SK-N-SH (cell line): ENCODE data around the gene UBN2.

Experiments used
- CHD2 ChIP-seq: fragments of 150-350 bp; IDR thresholded peaks from 2 replicates; pipeline ENCODE4 v1.6.1; 2018; ENCODE audit warnings: low read length; ENCODE audit not compliant: partially characterized antibody
- EP300 ChIP-seq, 2 experiments: IDR thresholded peaks; 2 replicates each; pipeline versions ENCODE4 v1.4.0 to v1.6.1; 2012; ENCODE audit warnings: borderline replicate concordance in 1 of 2, low read depth in 1 of 2, low read length in 1 of 2
- EZH2phosphoT487 ChIP-seq: fragments of 200-600 bp; sonication (generic); IDR thresholded peaks from 2 replicates; pipeline ENCODE4 v1.6.1; 2017; ENCODE audit warnings: low read depth, mixed run types, mild to moderate bottlenecking, antibody characterized with exemption, moderate library complexity, borderline replicate concordance
- FOXJ3 ChIP-seq: sonication (generic); formaldehyde crosslinking; IDR thresholded peaks from 2 replicates; pipeline ENCODE4 v1.5.1; 2020; ENCODE audit warnings: mild to moderate bottlenecking, missing genetic modification reagents
- JUND ChIP-seq: IDR thresholded peaks from 2 replicates; pipeline ENCODE4 v1.4.0; 2012
- NRF1 ChIP-seq: IDR thresholded peaks from 2 replicates; pipeline ENCODE4 v1.6.1; 2012; ENCODE audit warnings: low read depth, mild to moderate bottlenecking, low read length
- RFX5 ChIP-seq: IDR thresholded peaks from 2 replicates; pipeline ENCODE4 v1.6.1; 2012; ENCODE audit warnings: mild to moderate bottlenecking, improper control_type of control experiment, low read length
- SMC3 ChIP-seq: IDR thresholded peaks from 2 replicates; pipeline ENCODE4 v1.6.1; 2012; ENCODE audit warnings: low read depth, low read length, improper control_type of control experiment
- TF ChIP-seq, protein P1 (sequence below): fragments of 200-600 bp; sonication (generic); IDR thresholded peaks from 2 replicates; pipeline ENCODE4 v1.6.1; 2017; ENCODE audit warnings: antibody characterized with exemption, mild to moderate bottlenecking, moderate library complexity
- TF ChIP-seq, protein P2 (sequence below): fragments of 150-350 bp; IDR thresholded peaks from 2 replicates; pipeline ENCODE4 v1.6.1; 2017; ENCODE audit warnings: antibody characterized with exemption, low read length, low read depth, borderline replicate concordance
- TF ChIP-seq, protein P3 (sequence below): IDR thresholded peaks from 2 replicates; pipeline ENCODE4; 2012

- TF ChIP-seq, protein P1, sequence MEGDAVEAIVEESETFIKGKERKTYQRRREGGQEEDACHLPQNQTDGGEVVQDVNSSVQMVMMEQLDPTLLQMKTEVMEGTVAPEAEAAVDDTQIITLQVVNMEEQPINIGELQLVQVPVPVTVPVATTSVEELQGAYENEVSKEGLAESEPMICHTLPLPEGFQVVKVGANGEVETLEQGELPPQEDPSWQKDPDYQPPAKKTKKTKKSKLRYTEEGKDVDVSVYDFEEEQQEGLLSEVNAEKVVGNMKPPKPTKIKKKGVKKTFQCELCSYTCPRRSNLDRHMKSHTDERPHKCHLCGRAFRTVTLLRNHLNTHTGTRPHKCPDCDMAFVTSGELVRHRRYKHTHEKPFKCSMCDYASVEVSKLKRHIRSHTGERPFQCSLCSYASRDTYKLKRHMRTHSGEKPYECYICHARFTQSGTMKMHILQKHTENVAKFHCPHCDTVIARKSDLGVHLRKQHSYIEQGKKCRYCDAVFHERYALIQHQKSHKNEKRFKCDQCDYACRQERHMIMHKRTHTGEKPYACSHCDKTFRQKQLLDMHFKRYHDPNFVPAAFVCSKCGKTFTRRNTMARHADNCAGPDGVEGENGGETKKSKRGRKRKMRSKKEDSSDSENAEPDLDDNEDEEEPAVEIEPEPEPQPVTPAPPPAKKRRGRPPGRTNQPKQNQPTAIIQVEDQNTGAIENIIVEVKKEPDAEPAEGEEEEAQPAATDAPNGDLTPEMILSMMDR, result no peak
- TF ChIP-seq, protein P2, sequence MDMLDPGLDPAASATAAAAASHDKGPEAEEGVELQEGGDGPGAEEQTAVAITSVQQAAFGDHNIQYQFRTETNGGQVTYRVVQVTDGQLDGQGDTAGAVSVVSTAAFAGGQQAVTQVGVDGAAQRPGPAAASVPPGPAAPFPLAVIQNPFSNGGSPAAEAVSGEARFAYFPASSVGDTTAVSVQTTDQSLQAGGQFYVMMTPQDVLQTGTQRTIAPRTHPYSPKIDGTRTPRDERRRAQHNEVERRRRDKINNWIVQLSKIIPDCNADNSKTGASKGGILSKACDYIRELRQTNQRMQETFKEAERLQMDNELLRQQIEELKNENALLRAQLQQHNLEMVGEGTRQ, result no peak
- no peak for TF ChIP-seq EP300 (IDR thresholded peaks at IDR 0.05; ENCODE audit: borderline replicate concordance in 1 of 2, low read depth in 1 of 2, low read length in 1 of 2)
- no peak for TF ChIP-seq SMC3
- TF ChIP-seq NRF1, result no peak
- TF ChIP-seq CHD2, result no peak
- no peak for TF ChIP-seq RFX5
- no peak for TF ChIP-seq EZH2phosphoT487
- TF ChIP-seq JUND, result no peak
- TF ChIP-seq, protein P3, sequence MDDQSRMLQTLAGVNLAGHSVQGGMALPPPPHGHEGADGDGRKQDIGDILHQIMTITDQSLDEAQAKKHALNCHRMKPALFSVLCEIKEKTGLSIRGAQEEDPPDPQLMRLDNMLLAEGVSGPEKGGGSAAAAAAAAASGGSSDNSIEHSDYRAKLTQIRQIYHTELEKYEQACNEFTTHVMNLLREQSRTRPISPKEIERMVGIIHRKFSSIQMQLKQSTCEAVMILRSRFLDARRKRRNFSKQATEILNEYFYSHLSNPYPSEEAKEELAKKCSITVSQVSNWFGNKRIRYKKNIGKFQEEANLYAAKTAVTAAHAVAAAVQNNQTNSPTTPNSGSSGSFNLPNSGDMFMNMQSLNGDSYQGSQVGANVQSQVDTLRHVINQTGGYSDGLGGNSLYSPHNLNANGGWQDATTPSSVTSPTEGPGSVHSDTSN, result no peak
- TF ChIP-seq FOXJ3 (CRISPR knock-in tag), result no peak
Observed at GRCh38 chr7:139230023-139230422, 1.0 kb upstream of the UBN2 start.
